ENCODE data around the gene RNASE11.

Gene RNASE11

DNA sequence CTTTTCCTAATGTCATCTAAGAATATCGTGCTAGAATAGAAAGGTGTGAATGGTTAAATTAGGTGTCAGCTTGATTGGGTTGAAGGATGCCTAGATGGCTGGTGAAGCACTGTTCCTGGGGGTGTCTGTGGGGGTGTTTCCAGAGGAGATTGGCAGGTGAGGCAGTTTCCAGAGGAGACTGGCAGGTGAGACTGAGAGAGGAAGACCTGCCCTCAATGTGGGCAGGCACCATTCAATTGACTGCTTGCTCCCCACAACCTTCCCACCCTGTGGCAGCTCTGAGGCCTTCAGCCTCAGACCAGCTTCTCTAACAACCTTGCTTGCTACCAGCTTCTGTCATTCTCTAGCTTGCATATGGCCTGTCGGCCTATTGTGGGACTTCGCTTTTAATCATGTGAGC, 36.2 kb downstream of the RNASE11 start:
- H3K4me3 ChIP-seq (ENCODE audit: low read depth, low read length): no peak overlapping the region
- DNase-seq (ENCODE audit: low read depth): no peak
- TF ChIP-seq, protein P1, sequence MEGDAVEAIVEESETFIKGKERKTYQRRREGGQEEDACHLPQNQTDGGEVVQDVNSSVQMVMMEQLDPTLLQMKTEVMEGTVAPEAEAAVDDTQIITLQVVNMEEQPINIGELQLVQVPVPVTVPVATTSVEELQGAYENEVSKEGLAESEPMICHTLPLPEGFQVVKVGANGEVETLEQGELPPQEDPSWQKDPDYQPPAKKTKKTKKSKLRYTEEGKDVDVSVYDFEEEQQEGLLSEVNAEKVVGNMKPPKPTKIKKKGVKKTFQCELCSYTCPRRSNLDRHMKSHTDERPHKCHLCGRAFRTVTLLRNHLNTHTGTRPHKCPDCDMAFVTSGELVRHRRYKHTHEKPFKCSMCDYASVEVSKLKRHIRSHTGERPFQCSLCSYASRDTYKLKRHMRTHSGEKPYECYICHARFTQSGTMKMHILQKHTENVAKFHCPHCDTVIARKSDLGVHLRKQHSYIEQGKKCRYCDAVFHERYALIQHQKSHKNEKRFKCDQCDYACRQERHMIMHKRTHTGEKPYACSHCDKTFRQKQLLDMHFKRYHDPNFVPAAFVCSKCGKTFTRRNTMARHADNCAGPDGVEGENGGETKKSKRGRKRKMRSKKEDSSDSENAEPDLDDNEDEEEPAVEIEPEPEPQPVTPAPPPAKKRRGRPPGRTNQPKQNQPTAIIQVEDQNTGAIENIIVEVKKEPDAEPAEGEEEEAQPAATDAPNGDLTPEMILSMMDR (IDR thresholded peaks at IDR 0.05; ENCODE audit: low read depth, low read length, missing control alignments): no peak

DNA sequence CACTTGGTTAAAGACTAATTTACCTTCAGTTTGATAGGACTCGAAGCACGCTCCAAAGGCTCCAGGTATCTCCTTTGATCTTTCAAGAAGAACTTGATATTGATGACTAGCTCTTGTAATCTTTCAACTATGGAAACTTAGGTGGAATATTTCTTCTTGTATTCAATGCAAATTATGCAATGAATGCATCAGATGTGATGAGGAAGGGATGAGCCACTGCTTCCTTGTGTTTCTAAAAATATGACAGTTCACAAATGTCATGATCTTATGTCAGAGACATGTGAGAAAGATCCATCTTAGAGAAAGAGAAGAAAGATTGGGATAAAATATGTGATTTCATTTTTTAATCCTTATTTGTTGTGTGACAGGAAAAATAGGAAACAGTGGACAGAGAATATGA, 36.9 kb downstream of the RNASE11 start:
- TF ChIP-seq, protein P1 (IDR thresholded peaks at IDR 0.05; ENCODE audit: low read depth, low read length, missing control alignments): no peak
- DNase-seq (ENCODE audit: low read depth): no peak
- no peak overlapping the region for H3K4me3 ChIP-seq (ENCODE audit: low read depth, low read length)

DNA sequence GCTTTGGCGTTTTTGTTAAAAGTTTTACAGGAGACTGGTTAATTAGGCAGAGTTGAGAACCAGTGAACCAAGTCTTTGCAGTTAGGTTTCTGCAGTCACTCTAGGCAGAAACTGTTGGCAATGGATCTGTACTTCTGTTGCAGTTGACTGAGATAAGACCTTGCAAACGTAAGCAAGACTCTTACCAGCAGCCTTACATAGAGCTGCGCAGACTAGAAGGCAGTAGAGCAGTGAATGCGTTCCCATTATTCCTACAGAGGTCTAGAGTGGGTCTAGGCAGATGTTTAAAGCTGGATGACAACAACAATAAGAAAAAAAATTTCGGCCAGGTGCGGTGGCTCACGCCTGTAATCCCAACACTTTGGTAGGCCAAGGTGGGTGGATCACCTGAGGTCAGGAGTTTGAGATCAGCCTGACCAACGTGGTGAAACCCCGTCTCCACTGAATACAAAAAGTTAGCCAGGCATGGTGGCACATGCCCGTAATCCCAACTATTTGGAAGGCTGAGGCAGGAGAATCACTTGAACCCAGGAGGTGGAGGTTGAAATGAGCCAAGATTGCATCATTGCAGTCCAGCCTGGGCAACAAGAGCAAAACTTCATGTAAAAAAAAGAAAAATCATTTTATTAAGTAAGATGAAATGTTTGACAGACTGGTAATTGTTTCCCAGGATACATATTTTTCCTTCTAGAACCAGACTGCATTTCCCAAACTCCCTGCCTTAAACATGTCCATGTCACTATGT, 39.2 kb downstream of the RNASE11 start:
- TF ChIP-seq, protein P1 (IDR thresholded peaks at IDR 0.05; ENCODE audit: low read depth, low read length, missing control alignments): no peak
- DNase-seq (ENCODE audit: low read depth): no peak
- H3K4me3 ChIP-seq (ENCODE audit: low read depth, low read length): no peak overlapping the region

GRCh38 chr14:20546877-20547276, 40.9 kb downstream of the RNASE11 start:
- TF ChIP-seq, protein P1 (IDR thresholded peaks at IDR 0.05; ENCODE audit: low read depth, low read length, missing control alignments): no peak
- H3K4me3 ChIP-seq (ENCODE audit: low read depth, low read length): no peak overlapping the region
- no peak for DNase-seq (ENCODE audit: low read depth)

- no peak for DNase-seq (ENCODE audit: low read depth)
- TF ChIP-seq, protein P1 (IDR thresholded peaks at IDR 0.05; ENCODE audit: low read depth, low read length, missing control alignments): no peak
- no peak overlapping the region for H3K4me3 ChIP-seq (ENCODE audit: low read depth, low read length)
Measured at GRCh38 chr14:20539906-20540305, 47.9 kb downstream of the RNASE11 start.
